NOMO-1 treated with dmso at 0.1 percent for 144 hours (cell line): ENCODE measurements around the gene SPIN2B.
"Not testable (repeated sequence)": the region's sequence is repeated elsewhere in the genome, so short reads cannot be mapped to it uniquely, and the experiment has no call there.

Experiments used
- DNase-seq: peaks from one replicate; lab custom pipeline; 2025; ENCODE audit not compliant: unreplicated experiment; lab: John Stamatoyannopoulos, UW

The SPIN2B gene

GRCh38 chrX:57121162-57121755 lies at the start of gene SPIN2B:
Gene SPIN2B (minus strand): TSS chrX:57121548.
- peak; percentile 70 for DNase-seq

GRCh38 chrX:57156397-57157049 lies 35.2 kb upstream of the SPIN2B start:
- DNase-seq = no peak

- no peak for DNase-seq
Measured at GRCh38 chrX:57155171-57155570, 33.8 kb upstream of the SPIN2B start.

GRCh38 chrX:57152222-57152621 lies 30.9 kb upstream of the SPIN2B start:
- not testable (repeated sequence) for DNase-seq

GRCh38 chrX:57138674-57139073 lies 17.3 kb upstream of the SPIN2B start:
- DNase-seq = no peak

- no peak for DNase-seq
Measured at GRCh38 chrX:57137501-57137900, 16.2 kb upstream of the SPIN2B start.

GRCh38 chrX:57137073-57137472 lies 15.7 kb upstream of the SPIN2B start, which contains the start of gene SPIN2A:
Gene SPIN2A (minus strand): TSS chrX:57137397. CDS start chrX:57136597, 800 bp downstream.
- not testable (repeated sequence) for DNase-seq

GRCh38 chrX:57136589-57136988 lies 15.2 kb upstream of the SPIN2B start:
- not testable (repeated sequence) for DNase-seq

GRCh38 chrX:57135287-57135686 lies 13.9 kb upstream of the SPIN2B start:
- DNase-seq = no peak

- no peak for DNase-seq
Measured at GRCh38 chrX:57134702-57135101, 13.4 kb upstream of the SPIN2B start.

- no peak for DNase-seq
Measured at GRCh38 chrX:57133706-57134105, 12.4 kb upstream of the SPIN2B start.

GRCh38 chrX:57133284-57133683 lies 11.9 kb upstream of the SPIN2B start:
- not testable (repeated sequence) for DNase-seq

GRCh38 chrX:57132046-57132445 lies 10.7 kb upstream of the SPIN2B start:
- DNase-seq = no peak

- DNase-seq = no peak
Measured at GRCh38 chrX:57121816-57122215, 468 bp upstream of the SPIN2B start.

GRCh38 chrX:57120619-57121161 lies 658 bp downstream of the SPIN2B start:
- DNase-seq = not testable (repeated sequence)

- DNase-seq = no peak
Measured at GRCh38 chrX:57119416-57119815, 1.9 kb downstream of the SPIN2B start.

- DNase-seq = not testable (repeated sequence)
Measured at GRCh38 chrX:57117566-57117965, 3.8 kb downstream of the SPIN2B start.

- DNase-seq = no peak
Measured at GRCh38 chrX:57104921-57105398, 16.4 kb downstream of the SPIN2B start.

- no peak for DNase-seq
Measured at GRCh38 chrX:57104406-57104805, 16.9 kb downstream of the SPIN2B start.

- no peak for DNase-seq
Measured at GRCh38 chrX:57103489-57103888, 17.9 kb downstream of the SPIN2B start.

- not testable (repeated sequence) for DNase-seq
Measured at GRCh38 chrX:57102918-57103317, 18.4 kb downstream of the SPIN2B start.

GRCh38 chrX:57083143-57083542 lies 38.2 kb downstream of the SPIN2B start:
- DNase-seq = no peak
